Epithelial cell of esophagus (primary cell): ENCODE data around the gene CPVL.

Experiments
- DNase-seq: peaks from one replicate; pipeline ENCODE4 v3.0.0; 2010; ENCODE audit warnings: low read depth
- H3K4me3 ChIP-seq: 2 replicates; pipeline ENCODE4 v1.5.1; 2011; ENCODE audit warnings: mild to moderate bottlenecking, low read length, control low read depth
- TF ChIP-seq, protein P1 (sequence below): IDR thresholded peaks from 2 replicates; pipeline ENCODE4 v1.5.1; 2011; ENCODE audit warnings: low read depth, mild to moderate bottlenecking, low read length, control low read depth, inconsistent platforms; ENCODE audit not compliant: insufficient read depth; ENCODE audit errors: missing control alignments

The CPVL gene

DNA sequence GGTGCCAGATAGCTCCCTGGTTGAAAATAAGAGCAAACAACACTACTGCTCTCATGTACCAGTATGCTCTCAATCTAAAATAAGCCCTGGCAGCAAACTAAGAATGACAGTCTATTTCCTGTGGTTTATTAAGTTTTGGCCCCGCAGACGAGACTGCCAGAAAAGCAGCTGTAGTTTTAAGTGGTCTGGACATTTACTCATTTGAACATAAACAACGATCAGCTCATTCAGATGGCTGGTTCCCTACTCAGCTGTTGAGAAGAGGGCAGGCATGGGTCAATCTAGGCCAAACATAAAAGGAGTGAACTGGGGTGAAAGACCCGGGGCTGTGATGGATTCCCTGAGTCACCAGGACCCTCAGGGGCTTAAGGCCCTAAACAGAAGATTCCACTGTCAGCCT is 192.7 kb downstream of the CPVL start:
- no peak for DNase-seq
- TF ChIP-seq, protein P1, sequence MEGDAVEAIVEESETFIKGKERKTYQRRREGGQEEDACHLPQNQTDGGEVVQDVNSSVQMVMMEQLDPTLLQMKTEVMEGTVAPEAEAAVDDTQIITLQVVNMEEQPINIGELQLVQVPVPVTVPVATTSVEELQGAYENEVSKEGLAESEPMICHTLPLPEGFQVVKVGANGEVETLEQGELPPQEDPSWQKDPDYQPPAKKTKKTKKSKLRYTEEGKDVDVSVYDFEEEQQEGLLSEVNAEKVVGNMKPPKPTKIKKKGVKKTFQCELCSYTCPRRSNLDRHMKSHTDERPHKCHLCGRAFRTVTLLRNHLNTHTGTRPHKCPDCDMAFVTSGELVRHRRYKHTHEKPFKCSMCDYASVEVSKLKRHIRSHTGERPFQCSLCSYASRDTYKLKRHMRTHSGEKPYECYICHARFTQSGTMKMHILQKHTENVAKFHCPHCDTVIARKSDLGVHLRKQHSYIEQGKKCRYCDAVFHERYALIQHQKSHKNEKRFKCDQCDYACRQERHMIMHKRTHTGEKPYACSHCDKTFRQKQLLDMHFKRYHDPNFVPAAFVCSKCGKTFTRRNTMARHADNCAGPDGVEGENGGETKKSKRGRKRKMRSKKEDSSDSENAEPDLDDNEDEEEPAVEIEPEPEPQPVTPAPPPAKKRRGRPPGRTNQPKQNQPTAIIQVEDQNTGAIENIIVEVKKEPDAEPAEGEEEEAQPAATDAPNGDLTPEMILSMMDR = no peak
- H3K4me3 ChIP-seq = no peak overlapping the region
